NCI-H1417 treated with DMSO at 0.1 percent for 48 hours (cell line): ENCODE data around the gene USP19.

Source experiments
- DNase-seq: peaks from one replicate; lab custom pipeline; 2025; lab: John Stamatoyannopoulos, UW

Gene USP19

DNA sequence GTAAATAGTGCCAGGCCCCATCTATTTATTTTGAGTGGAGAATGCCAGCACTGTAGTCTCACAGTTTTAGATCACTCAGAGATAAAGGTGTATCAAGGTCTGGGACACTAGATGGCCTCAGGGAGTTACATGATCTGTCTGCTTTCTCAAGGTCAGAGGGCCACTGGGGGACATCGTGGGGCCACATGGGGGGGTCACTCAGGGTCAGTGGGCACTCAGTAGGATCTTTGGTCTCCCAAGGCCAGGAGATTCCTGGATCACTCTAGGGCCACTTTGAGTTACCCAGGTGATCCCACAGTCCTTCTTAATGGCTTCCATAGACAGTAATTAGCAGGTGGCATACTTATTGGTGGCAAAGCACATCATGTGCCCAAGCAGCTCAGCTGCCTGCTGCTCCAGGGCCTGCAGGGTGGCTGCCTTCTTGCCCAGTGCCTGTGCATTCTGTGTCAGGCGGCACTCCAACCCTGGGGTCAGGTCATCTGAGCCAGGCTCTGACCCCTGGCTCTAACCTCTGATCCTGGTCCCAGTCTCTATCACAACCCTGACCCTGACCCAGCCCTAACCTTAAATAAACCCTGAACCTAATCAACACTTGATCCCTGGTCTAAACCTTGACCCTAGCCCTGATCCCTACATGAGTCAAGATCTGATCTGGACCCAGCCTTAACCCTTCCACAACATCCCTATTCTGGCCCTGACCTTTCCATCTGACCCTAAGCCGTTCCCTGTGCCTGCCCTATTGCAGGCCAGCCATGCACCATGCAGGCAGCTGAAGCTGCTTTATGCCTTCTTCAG, 14.0 kb upstream of the USP19 start:
- DNase-seq = no peak

DNA sequence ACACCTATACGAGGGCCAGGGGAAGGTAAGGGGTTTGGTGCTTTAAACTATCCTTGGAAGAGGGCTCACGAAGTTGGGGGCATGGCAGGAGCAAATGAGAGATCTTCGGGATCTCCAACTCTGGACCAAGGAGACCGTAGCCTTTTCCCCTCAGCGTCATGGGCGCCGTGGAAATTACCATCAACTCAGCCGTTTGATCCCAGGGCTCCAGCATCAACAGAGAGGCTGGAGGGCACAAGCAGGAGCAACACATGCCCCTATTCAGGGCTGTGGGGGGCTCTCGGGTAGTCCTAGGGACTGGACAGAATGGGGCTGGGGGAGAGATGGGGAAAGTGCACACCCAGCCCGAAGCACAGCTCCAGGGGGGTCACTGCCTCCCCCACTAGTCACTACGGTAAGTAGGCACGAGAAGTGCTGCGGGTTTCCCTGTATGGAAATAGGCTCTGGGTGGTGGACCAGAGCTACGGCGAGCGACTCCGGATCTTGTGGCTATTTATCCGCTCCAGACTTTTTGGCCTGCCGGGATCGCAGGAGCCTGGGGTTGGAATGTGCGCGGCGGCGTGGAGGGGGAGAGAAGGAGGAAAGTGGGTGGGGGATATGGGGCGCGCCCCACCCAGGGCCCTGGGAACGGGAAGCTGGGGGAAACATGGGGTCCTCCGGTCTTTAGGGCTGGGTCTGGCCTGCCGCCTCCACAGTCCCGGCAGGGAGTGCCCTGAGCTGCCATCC, 12.8 kb upstream of the USP19 start:
- no peak for DNase-seq

DNA sequence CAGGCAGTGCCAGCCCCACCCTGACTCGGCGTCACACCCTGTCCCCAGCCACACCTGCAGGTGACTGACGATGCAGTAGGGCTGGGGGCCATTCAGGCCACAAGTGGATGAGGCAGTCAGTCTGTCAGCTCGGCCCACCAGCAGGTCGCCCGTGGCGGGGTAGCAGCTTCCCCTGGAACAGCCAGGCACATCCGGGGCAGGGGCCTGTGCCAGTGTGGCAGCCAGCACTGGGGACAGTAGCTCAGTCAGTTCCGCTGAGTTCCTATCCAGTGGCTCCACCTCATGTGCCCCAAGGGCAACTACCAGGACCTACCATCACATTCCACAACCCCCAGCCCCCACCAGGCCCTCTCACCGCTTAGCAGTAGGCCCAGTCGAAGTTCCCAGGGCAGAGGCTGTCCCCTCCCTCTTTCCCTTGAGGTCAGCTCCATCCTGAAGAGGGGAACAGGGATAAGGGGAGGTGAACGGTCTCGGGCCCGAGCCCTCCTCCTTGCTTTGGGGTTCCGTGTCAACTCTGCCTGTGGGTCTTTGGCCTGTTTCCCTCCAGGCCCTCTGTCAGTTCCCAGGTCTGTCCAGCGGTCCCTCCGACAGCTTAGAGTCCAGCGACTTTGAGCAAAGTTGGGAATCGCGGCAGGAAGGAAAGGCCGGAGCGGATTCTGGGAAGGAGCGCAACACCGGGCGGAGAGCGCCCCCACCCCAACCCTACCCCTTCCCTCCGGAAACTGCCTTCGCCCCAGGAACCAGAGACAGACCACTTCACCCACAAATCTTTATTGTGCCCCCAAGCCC, 12.0 kb upstream of the USP19 start, which contains the start of gene LAMB2:
Gene LAMB2 (minus strand): TSS at position 614 of the 789 bp plus-strand sequence. CDS start 183 bp downstream, at position 431.
- no peak for DNase-seq

DNA sequence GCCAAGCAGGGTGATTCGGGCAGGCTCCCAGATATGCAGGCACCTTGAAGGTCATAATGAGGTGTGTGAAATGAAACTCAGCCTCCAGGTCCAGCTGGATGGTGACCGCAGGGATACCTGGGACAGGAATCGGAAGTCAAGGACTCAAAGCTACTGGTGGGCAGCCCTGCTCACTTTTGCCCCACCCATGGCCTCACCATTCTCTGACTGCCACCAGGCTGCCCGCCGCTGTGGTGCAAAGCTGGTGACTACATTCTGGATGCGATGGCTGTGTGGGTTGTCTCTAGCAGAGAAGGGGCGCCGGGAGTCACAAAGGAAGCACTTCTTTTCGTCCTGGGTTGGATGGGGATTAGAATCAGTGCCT, 11.4 kb upstream of the USP19 start:
- DNase-seq = no peak

DNA sequence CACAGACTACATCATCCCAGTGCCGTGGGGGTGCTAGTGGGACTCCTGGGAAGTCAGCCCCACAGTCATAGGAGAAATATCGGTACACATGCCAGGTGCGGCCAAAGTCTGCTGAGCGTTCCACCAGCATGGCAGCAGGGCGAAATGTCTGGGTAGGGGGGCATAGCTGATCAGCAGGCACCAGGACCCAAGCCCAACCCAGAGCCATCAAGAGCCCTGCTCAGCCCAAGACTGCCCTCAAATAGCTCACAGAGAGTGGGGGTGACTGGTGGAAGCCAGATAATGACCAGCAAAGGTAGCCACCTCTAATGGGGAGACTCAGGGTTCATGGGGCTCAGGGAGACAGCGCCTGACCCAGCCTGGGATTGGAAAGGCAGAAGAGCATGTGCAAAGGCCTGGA, 11.0 kb upstream of the USP19 start:
- DNase-seq = no peak

GRCh38 chr3:49131040-49131439, 10.4 kb upstream of the USP19 start:
- DNase-seq = no peak

GRCh38 chr3:49124991-49125670, 4.5 kb upstream of the USP19 start:
- DNase-seq = no peak

GRCh38 chr3:49124203-49124602, 3.6 kb upstream of the USP19 start:
- no peak for DNase-seq

DNA sequence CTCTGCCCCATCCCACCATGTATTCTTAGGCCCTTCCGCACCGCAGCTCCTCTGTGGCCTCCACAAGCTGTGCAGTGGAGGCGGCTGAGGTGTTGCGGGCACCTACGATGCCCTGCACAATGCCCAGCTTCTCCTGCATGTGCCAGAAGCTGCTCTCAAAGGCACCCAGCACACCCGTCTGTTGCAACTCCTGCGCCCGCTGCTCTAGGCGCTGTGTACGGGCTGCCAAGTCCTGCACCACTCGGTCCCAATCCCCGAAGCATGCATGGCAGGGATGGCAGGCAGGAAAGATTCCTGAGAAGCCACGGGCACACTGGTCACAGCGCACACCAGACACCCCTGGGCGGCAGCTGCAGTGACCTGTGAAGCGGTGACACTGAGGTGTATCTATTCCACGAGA, 3.1 kb upstream of the USP19 start:
- no peak for DNase-seq

- no peak for DNase-seq
These were observed 2.4 kb upstream of the USP19 start for GRCh38 chr3:49122886-49123545.

DNA sequence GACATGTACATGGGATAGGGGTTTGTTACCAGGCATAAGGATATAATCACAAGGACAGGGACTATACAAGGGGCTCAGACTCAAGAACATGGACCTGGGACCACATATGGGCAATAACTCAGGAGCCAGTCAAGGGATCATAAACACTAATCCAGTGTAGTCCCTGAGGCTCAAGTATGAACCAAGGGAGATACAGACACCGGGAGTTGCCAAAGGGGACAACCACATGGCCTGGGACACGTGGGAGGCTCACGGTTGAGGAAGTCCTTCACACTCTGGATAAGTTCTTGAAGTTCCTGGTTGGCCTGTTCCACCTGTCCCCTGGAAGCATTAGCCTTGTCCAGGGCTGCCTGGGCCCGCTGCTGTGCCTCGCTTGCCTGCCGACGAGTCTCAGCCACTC, 1.8 kb upstream of the USP19 start:
- DNase-seq = no peak

DNA sequence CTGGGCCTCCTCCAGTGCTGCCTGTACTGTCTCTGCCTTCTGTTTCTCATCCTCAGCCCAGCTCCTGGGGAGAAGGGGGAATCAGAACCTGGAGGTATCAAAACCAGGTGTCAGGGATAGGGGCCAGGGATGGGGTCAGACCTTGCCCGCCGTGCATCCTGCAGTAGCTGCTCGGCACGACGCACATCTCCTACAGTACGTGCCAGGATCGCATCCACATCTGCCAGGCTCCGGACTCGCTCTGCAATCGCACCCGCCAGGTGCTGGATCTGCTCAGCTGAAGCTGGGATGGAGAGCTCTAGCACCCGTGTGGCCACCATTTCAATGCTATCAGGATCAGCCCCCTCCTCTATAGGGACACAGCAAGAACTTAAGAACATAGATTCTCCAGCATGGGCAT, 1.4 kb upstream of the USP19 start:
- no peak for DNase-seq

- no peak for DNase-seq
These were observed 611 bp upstream of the USP19 start for GRCh38 chr3:49121132-49121736.

DNA sequence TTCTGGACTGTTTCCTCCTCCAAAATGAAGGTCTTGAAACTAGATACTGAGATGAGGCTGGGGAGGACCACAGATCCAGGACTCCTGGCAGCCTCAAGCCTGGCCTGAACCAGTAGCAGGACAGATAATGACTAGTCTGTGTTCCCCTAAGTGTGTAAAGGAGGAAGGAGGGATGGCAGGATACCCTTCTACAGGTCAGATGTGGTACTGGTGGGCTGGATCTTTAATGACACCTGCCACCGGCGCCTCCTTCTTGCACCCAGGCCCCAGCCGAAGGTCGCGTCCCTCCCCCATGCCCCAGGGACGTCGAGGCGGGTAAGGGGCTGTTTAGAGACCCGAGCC, 556 bp downstream of the USP19 start:
- no peak for DNase-seq

- no peak for DNase-seq
These were observed 1.2 kb downstream of the USP19 start for GRCh38 chr3:49119439-49119838.

- DNase-seq = no peak
These were observed 1.6 kb downstream of the USP19 start for GRCh38 chr3:49119036-49119435.

- no peak for DNase-seq
These were observed 8.4 kb downstream of the USP19 start for GRCh38 chr3:49112262-49112661.

DNA sequence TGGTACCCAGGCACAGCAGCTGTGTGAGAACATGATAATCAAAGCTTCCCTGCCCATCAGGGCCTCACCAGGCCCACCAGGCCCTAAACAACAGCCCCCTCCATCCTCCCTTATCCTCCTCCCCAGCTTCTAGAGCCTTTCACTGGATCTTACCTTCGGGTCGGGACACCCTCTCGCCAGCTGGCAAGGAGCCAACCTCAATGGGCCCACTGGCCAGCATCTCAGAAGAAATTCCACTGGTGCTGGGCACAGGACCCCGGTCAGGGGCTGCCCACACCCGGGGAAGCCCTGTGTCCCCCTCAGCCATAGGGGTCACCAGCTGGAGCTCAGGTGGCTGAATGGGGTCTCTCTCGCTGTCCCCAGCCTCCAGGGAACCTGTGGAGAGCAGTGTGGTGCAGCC, 9.3 kb downstream of the USP19 start:
- DNase-seq = no peak

DNA sequence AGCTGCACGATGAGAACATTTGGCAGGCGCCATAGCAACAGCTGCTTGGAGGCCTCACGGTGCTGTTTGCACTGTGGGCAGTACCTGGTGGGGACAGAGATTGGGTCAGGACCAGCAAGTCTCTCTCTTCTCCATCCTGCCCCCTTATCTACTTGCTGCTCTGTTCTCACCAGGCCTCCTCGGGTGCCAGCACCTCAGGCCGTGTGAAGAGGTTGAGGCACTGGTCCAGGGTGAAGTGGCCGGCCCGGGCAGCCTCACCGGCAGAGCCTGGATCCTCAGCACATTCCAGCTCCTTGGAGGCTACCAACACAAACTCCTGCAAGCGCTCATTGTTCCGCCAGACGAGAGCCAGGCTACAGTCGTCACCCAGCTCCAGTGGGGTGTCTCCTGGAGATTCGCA, 9.8 kb downstream of the USP19 start:
- no peak for DNase-seq

DNA sequence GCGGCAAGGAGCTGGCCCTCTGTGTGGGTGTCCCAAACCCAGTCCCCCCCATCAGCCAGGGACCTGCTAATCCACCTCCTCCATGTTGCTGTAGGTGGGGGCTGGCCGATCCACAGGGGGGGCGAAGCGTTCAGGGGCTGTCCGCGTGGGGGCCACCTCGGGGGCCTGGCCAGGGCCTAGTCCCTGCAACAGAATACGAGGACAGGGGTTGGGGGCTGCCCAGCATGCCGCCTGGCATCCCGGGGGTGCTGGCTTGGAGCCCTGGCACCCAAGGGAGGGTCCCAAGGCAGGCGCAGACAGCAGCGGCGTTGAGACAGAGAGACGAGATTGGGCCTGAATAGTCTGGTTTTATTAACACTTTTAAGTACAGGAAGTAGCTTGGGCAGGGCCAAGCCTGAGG, 12.3 kb downstream of the USP19 start:
- DNase-seq = no peak
